Aorta (tissue), 5 donors: ENCODE data around the gene SMYD3. TPM values are rescaled to one million over a fixed set of nuclear protein-coding genes. Genes with fewer than 3 reads are reported as not detected.

Source experiments
- ATAC-seq: fragments of 200-7000 bp; cut with Tn5 transposase; one replicate; pipeline ENCODE4 v1.9.1; 2022; ENCODE audit warnings: moderate library complexity; ENCODE audit not compliant: low FRiP score
- DNase-seq, 2 donors: peaks; one replicate each; pipeline ENCODE4 v3.0.0-alpha.2; 2020
- H3K27ac ChIP-seq, 2 donors: one replicate each; pipeline ENCODE4 v1.5.1; 2013; ENCODE audit warnings: low read length in 2 of 2, mild to moderate bottlenecking in 2 of 2, moderate library complexity in 2 of 2, control low read depth in 1 of 2, inconsistent platforms in 1 of 2, low read depth in 1 of 2
- H3K27me3 ChIP-seq, 2 donors: one replicate each; pipeline ENCODE4 v1.6.1; 2013; ENCODE audit warnings: control low read depth in 1 of 2, low read length in 1 of 2, mild to moderate bottlenecking in 1 of 2, moderate library complexity in 1 of 2; ENCODE audit not compliant: insufficient read depth in 2 of 2, control insufficient read depth in 1 of 2
- H3K36me3 ChIP-seq, 2 donors: one replicate each; pipeline ENCODE4 v1.6.1; 2013; ENCODE audit warnings: control low read depth in 1 of 2, low read length in 1 of 2, mild to moderate bottlenecking in 1 of 2; ENCODE audit not compliant: insufficient read depth in 2 of 2, control insufficient read depth in 1 of 2
- H3K4me1 ChIP-seq, 2 donors: one replicate each; pipeline ENCODE4 v1.6.1; 2013; ENCODE audit warnings: low read length in 2 of 2, control low read depth in 1 of 2, mild to moderate bottlenecking in 1 of 2, moderate library complexity in 1 of 2; ENCODE audit not compliant: insufficient read depth in 2 of 2, control insufficient read depth in 1 of 2
- H3K4me3 ChIP-seq, 2 donors: one replicate each; pipeline ENCODE4 v1.5.1; 2013; ENCODE audit warnings: low read length in 2 of 2, control low read depth in 1 of 2, mild to moderate bottlenecking in 1 of 2
- H3K9me3 ChIP-seq: one replicate; pipeline ENCODE4 v1.6.1; 2013; ENCODE audit warnings: mild to moderate bottlenecking, low read length; ENCODE audit not compliant: control insufficient read depth
- WGBS, 2 donors: extraction: QIAGEN DNeasy Blood & Tissue Kit; methylation state at CpG; one replicate each; pipeline ENCODE4 v1.1.7; 2013; 5-methylcytosine and 5-hydroxymethylcytosine counted together
- intact Hi-C, 2 donors: fragments of 100-400 bp; cut with DNase I; formaldehyde crosslinking; loops; one replicate each; pipeline versions ENCODE4 v1.14.2 to v1.15.0; 2022
- polyA plus RNA-seq, 2 donors: library from polyadenylated mRNA; stranded (reverse); fragments of 200-250 nt; gene quantifications; one replicate each; pipeline ENCODE4 v1.2.3, GENCODE V29; 2013
- total RNA-seq, 2 donors: library from RNA; stranded (reverse); fragmentation: NEBNext Ultra II Directional; extraction: Animal tissue kit (Norgen Biotek cat#: 25700); gene quantifications; one replicate each; pipeline ENCODE4 v1.2.1, GENCODE V29; 2021
- donor health status: healthy with polysubstance abuse.
- donor health status: Bipolar disorder and iron deficiency.
- donor health status: DM: no; HTN: no; CAD: no.
- donor health status: DM: no; HTN: no; CAD: no.
- donor health status: DM: yes; HTN: yes; CAD: no.

SMYD3 gene
- total and polyA plus RNA-seq, 4 donors = 6.0 to 29.1 (median 11.1) TPM

DNA sequence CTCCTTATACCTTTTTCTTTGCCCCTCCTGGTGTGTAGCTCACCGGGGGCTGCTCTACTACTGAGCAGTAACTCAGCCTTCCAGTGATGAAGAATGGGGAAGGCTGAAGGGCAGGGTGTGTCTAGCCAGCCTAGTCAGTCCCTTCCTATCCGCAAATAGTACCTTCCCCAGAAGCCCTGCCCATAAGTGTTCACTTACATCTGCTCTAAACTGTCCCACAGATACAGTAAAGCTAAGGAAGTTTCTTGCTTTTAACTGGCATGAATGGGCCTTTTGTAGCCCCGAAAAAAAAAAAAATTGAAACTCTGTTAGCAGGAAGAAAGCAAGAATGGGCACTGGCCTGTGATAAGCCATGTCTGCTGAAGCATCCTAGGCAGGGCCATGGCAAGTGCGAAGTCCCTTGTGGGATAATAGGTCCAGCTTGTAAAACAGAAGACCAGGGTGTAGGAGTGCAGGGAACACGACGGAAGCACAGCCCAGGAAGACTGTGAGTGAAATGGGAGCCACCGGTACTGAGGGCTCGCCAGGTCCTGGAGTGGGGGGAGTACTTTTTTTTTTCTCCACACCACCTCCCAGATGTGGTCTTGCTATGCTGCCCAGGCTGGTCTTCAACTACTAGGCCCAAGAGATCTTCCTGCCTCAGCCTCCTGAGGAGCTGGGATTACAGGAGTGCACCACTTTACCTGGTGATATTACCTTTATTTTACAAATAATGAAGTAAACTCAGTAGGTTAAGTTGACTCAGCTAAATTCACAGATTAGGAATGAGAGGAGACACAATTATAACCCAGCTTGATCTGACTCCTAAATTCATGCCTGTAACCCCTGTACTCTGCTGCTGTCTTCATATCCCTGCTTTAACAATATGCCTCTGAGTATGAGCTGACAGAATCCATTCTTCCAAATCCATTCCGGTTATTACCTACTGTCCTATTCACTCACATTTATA lies 347.5 kb downstream of the SMYD3 start:
- Histone ChIP-seq H3K4me3 (no peak overlapping the region), H3K9me3 (no peaks in the 10 kb centered on the region), H3K27me3 (no peaks in the 10 kb centered on the region), H3K36me3 (no peaks in the 10 kb centered on the region), H3K27ac (no peak overlapping the region), H3K4me1 (peaks cover 0 to 2% of the 10 kb centered on the region in 2 donors)
- intact Hi-C loops = no loop called here
- 86 to 92% methylated on average over 9 of the region's 9 CpGs for WGBS, 2 donors
- DNase-seq (no peak), ATAC-seq (no peak)

DNA sequence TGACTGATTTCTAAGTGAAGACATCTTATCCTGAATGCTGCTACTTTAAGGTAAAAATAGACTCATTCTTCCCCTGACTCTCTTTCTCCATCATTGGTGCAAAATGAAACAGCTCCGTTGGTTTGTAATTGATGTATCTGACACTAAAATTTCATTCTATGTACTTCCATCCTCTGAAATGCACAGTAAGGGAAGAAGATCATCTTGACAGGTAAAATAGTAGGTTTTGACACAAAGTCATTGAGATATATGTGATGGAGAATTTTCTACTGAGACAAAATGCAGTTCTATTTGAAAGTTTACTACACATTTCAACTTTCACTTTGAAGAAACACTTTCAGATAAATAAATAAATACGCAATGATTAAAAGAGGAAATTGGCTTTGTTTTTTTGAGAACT lies 348.9 kb downstream of the SMYD3 start:
- ATAC-seq = no peak
- peaks cover 0 to 2% of the 10 kb centered on the region in 2 donors for H3K4me1 ChIP-seq
- no peak for DNase-seq
- no peaks in the 10 kb centered on the region for H3K27me3 ChIP-seq
- no peak overlapping the region for H3K27ac ChIP-seq
- H3K4me3 ChIP-seq = no peak overlapping the region
- 74 to 81% methylated on average over 2 of the region's 2 CpGs for WGBS, 2 donors
- H3K36me3 ChIP-seq = no peaks in the 10 kb centered on the region
- no peaks in the 10 kb centered on the region for H3K9me3 ChIP-seq
- intact Hi-C loops = no loop called here

DNA sequence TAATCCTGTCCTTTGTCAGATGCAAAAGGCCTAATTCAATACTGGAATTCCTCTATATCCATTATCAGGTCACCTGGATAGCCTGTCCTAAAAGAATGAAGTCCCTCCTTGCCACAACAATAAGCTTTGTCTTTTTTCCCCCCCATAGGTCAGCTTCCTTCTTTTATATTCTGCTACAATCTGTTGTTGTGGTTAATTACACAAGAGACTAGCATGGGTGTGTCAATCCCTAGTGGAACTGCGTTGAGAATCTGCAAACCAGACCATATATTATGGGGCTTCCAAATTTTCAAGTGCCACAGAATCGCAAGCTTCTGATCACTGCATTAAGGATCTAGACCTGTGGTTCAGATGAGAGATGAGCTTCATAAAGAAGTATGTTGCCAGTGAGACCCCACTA lies 349.6 kb downstream of the SMYD3 start:
- WGBS, 2 donors = 81 to 83% methylated on average over 2 of the region's 2 CpGs
- intact Hi-C loops = no loop called here
- no peak for DNase-seq
- Histone ChIP-seq H3K27ac (no peak overlapping the region), H3K27me3 (no peaks in the 10 kb centered on the region), H3K4me3 (no peak overlapping the region), H3K4me1 (peaks cover 0 to 2% of the 10 kb centered on the region in 2 donors), H3K9me3 (no peaks in the 10 kb centered on the region), H3K36me3 (no peaks in the 10 kb centered on the region)
- ATAC-seq = no peak

DNA sequence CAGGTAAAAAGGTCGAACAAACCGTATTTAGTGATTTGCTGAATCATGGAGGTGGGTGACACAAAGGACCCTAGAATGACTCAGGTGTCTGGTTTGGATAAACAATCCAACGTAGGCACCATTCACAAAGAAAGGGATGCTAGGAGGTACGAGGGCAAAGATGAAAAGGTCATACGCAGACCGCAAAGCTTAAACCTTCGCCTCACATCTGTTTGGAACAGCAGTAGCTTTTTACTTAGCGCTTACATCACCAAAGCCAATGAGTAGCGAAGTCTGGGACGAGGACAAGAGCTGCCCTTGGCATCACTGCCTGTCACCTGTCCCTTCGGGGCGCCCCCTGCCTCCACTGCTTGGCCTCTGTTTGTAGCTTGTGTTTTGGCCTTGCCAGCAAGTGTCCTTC lies 350.2 kb downstream of the SMYD3 start:
- H3K27ac ChIP-seq = no peak overlapping the region
- no peaks in the 10 kb centered on the region for H3K27me3 ChIP-seq
- intact Hi-C loops = no loop called here
- H3K4me1 ChIP-seq = peaks cover 0 to 2% of the 10 kb centered on the region in 2 donors
- H3K9me3 ChIP-seq = no peaks in the 10 kb centered on the region
- no peak overlapping the region for H3K4me3 ChIP-seq
- ATAC-seq (no peak), DNase-seq (no peak)
- H3K36me3 ChIP-seq = no peaks in the 10 kb centered on the region
- 92 to 95% methylated on average over 12 of the region's 12 CpGs for whole genome bisulfite sequencing, 2 donors

DNA sequence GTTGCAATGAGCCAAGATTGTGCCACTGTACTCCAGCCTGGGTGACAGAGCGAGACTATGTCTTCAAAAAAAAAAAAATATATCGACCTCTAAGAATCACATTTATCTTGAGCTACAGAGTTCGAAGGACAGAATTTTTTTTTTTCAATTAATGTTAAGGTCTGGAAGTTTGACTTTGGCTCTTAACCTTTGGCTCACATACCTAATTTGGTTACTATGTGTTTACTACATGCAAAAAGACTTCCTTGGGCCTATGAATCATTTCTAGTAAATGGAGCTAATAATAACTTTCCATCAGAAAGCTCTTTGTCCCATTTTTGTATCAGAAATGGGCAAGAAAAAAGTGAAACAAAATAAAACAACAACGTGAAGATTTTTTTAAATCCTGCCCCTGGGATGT lies 351.2 kb downstream of the SMYD3 start:
- intact Hi-C loops = no loop called here
- H3K4me1 ChIP-seq = peaks cover 0 to 2% of the 10 kb centered on the region in 2 donors
- H3K27me3 ChIP-seq = no peaks in the 10 kb centered on the region
- H3K36me3 ChIP-seq = no peaks in the 10 kb centered on the region
- H3K27ac ChIP-seq = no peak overlapping the region
- ATAC-seq = no peak
- no peak for DNase-seq
- H3K4me3 ChIP-seq = no peak overlapping the region
- H3K9me3 ChIP-seq = no peaks in the 10 kb centered on the region
- WGBS, 2 donors = 66 to 78% methylated on average over 4 of the region's 4 CpGs

DNA sequence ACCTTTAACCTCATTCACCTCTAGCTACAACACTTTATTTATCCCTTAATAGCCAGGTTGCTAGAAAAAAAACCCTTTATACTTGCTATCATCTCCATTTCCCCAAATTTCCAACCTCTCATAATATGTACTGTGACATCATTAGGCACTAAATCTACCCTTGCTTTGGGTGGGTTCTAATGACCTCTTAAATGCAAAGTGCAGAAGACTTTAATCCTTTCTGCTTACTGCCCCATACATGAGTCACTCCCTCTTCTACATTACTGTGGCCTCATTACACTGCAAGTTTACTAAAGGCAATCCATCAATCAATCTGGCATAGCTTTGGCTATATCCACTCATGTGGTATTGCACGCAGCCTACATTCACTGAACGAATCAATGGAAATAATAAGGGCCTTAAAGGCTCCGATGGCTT lies 353.3 kb downstream of the SMYD3 start:
- Histone ChIP-seq H3K4me1 (peaks cover 0 to 2% of the 10 kb centered on the region in 2 donors), H3K27me3 (no peaks in the 10 kb centered on the region), H3K27ac (no peak overlapping the region), H3K36me3 (no peaks in the 10 kb centered on the region), H3K9me3 (no peaks in the 10 kb centered on the region), H3K4me3 (no peak overlapping the region)
- WGBS, 2 donors = 88 to 90% methylated on average over 3 of the region's 3 CpGs
- ATAC-seq (no peak), DNase-seq (no peak)
- intact Hi-C loops = no loop called here

DNA sequence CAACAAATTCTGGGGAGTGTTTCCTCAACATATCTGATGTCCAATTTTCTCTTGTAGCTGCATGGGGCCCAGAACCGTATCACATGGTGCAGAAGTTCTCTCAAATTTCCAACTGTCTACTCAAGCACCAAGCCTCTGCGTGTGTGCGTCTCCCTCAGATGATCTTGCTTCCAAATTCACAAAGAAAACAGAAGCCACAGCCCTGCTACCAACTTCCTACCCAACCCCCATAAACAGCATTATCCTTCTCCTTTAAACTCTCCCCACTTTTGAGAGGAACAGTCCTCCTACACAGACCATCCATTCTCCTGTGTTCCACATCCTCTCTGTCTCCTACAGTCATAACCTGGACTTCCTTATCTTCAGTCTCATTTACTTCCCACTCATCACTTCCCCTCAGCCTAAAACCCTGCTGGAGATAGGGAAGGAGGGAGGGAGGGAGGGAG lies 354.1 kb downstream of the SMYD3 start:
- ATAC-seq (no peak), DNase-seq (no peak)
- WGBS, 2 donors = 89 to 94% methylated on average over 3 of the region's 3 CpGs
- H3K9me3 ChIP-seq = no peaks in the 10 kb centered on the region
- H3K27ac ChIP-seq = no peak overlapping the region
- intact Hi-C loops = no loop called here
- no peaks in the 10 kb centered on the region for H3K36me3 ChIP-seq
- no peaks in the 10 kb centered on the region for H3K27me3 ChIP-seq
- H3K4me3 ChIP-seq = no peak overlapping the region
- peaks cover 0 to 2% of the 10 kb centered on the region in 2 donors for H3K4me1 ChIP-seq

DNA sequence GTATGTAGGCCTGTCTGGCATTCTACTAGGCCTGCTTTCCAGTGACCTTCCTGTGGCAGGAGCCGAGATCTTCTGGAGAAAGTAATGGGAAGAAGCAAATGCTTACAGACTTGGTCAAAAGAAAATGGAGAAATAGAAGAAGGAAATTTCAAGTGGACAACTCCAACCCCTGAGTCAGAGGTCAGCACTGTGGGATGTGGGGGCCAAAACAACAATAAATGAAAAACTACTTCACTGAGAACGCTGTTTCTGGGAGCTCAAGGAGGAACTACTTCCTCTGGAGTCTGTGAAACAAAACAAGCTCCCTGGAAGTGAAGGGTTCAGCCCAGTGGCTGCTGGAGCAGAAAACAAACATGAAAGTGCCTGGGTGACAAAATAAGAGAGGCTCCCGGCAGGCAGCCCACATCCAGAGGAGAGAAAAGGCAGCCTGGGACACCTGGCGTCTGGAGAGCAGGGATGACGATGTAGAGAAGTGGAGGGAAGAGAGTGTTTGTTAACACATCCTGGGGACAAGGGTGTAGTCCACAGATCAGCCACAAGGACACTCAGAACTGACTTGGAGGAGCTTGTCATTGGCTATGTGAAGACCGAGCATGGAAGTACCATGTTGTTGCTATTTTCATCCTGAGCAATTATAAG lies 355.2 kb downstream of the SMYD3 start:
- ATAC-seq (no peak), DNase-seq (no peak)
- WGBS, 2 donors = 65 to 73% methylated on average over 6 of the region's 6 CpGs
- Histone ChIP-seq H3K27me3 (no peaks in the 10 kb centered on the region), H3K36me3 (no peaks in the 10 kb centered on the region), H3K4me1 (no peaks in the 10 kb centered on the region), H3K9me3 (no peaks in the 10 kb centered on the region), H3K27ac (no peak overlapping the region), H3K4me3 (no peak overlapping the region)
- intact Hi-C loops = no loop called here

DNA sequence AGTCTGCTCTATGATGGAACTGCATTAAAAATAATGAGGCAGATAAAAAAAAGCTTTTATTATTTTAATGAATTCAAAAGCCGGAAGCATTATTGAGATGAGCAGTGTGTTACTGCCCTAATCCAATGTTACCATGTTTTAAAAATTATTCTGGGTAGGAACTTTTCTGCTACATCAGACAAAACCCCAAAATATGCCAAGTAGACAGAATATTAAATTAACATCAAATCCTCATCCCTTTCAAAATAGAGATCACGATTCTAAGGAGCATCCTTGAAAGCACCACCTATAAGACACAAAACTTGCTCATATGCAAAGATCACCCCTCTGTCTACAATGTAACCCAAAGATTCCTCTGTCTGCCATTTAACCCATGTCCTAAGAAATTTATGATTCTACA lies 357.5 kb downstream of the SMYD3 start:
- Histone ChIP-seq H3K27ac (no peak overlapping the region), H3K27me3 (no peaks in the 10 kb centered on the region), H3K9me3 (no peaks in the 10 kb centered on the region), H3K36me3 (no peaks in the 10 kb centered on the region), H3K4me3 (no peak overlapping the region), H3K4me1 (no peaks in the 10 kb centered on the region)
- DNase-seq (no peak), ATAC-seq (no peak)
- intact Hi-C loops = no loop called here
- WGBS, 2 donors = 95% methylated on average over 2 of the region's 2 CpGs
